Measurements from ENCODE around the gene DNAH10.

- TF ChIP-seq CTCF (IDR thresholded peaks at IDR 0.05; ENCODE audit: insufficient read depth, low read length, poor library complexity, severe bottlenecking) (no peak), EZH2phosphoT487 (conservative IDR thresholded peaks at IDR 0.05; ENCODE audit: low read length) (no peak)
These were observed 136.6 kb downstream of the DNAH10 start for GRCh38 chr12:123898673-123899072.

Data from SU-DHL-6 (cell line).